Hematopoietic multipotent progenitor cell treated with erythropoietin and hydrocortisone succinate and interleukin-3 and kit ligand, for 15 days (in vitro differentiated cells): ENCODE results near the gene ADAMTS19.
"Not testable (repeated sequence)": the region's sequence is repeated elsewhere in the genome, so short reads cannot be mapped to it uniquely, and the experiment has no call there.

Experiments
- DNase-seq: peaks from one replicate; pipeline ENCODE4 v3.0.0-alpha.2; 2015; ENCODE audit warnings: low spot score

The ADAMTS19 gene

GRCh38 chr5:129459777-129460671, at the start of gene ADAMTS19:
Gene ADAMTS19 (plus strand): TSS chr5:129460298. CDS start chr5:129460392, 94 bp downstream.
- DNase-seq, result no peak

- no peak for DNase-seq
Observed at GRCh38 chr5:129410488-129410887, 49.6 kb upstream of the ADAMTS19 start.

GRCh38 chr5:129412721-129413120, 47.4 kb upstream of the ADAMTS19 start:
- DNase-seq, result no peak

- no peak for DNase-seq
Observed at GRCh38 chr5:129413570-129413969, 46.5 kb upstream of the ADAMTS19 start.

- no peak for DNase-seq
Observed at GRCh38 chr5:129419292-129419691, 40.8 kb upstream of the ADAMTS19 start.

GRCh38 chr5:129425031-129425430, 35.1 kb upstream of the ADAMTS19 start:
- no peak for DNase-seq

GRCh38 chr5:129426071-129426470, 34.0 kb upstream of the ADAMTS19 start:
- DNase-seq, result no peak

- DNase-seq, result not testable (repeated sequence)
Observed at GRCh38 chr5:129428636-129429035, 31.5 kb upstream of the ADAMTS19 start.

- DNase-seq, result no peak
Observed at GRCh38 chr5:129431406-129431805, 28.7 kb upstream of the ADAMTS19 start.

- DNase-seq, result no peak
Observed at GRCh38 chr5:129438322-129438721, 21.8 kb upstream of the ADAMTS19 start.

GRCh38 chr5:129440424-129440823, 19.7 kb upstream of the ADAMTS19 start:
- no peak for DNase-seq

- DNase-seq, result no peak
Observed at GRCh38 chr5:129441096-129441495, 19.0 kb upstream of the ADAMTS19 start.

GRCh38 chr5:129445379-129445778, 14.7 kb upstream of the ADAMTS19 start:
- DNase-seq, result no peak

GRCh38 chr5:129447968-129448367, 12.1 kb upstream of the ADAMTS19 start:
- no peak for DNase-seq

GRCh38 chr5:129448654-129449053, 11.4 kb upstream of the ADAMTS19 start:
- no peak for DNase-seq

- DNase-seq, result no peak
Observed at GRCh38 chr5:129454461-129454860, 5.6 kb upstream of the ADAMTS19 start.

GRCh38 chr5:129459450-129459776, 685 bp upstream of the ADAMTS19 start:
- DNase-seq, result no peak

GRCh38 chr5:129460672-129460935, 506 bp downstream of the ADAMTS19 start:
- no peak for DNase-seq

GRCh38 chr5:129460936-129461710, 1.0 kb downstream of the ADAMTS19 start:
- no peak for DNase-seq

- no peak for DNase-seq
Observed at GRCh38 chr5:129461711-129462332, 1.7 kb downstream of the ADAMTS19 start.

GRCh38 chr5:129465776-129466344, 5.8 kb downstream of the ADAMTS19 start:
- no peak for DNase-seq

- DNase-seq, result no peak
Observed at GRCh38 chr5:129474544-129474943, 14.4 kb downstream of the ADAMTS19 start.

- no peak for DNase-seq
Observed at GRCh38 chr5:129476751-129477150, 16.7 kb downstream of the ADAMTS19 start.
